Stimulated activated CD8-positive, alpha-beta memory T cell treated with anti-CD3 and anti-CD28 coated beads, Interleukin-4, amount 100 ng/mL, for 4 hours (primary cell): ENCODE data around the gene TLCD5.

ENCODE experiments used
- DNase-seq, 2 donors: peaks; one replicate each; pipeline ENCODE4 v3.0.0-alpha.2; 2020; ENCODE audit warnings: low read depth in 2 of 2, low spot score in 1 of 2

Gene TLCD5

DNA sequence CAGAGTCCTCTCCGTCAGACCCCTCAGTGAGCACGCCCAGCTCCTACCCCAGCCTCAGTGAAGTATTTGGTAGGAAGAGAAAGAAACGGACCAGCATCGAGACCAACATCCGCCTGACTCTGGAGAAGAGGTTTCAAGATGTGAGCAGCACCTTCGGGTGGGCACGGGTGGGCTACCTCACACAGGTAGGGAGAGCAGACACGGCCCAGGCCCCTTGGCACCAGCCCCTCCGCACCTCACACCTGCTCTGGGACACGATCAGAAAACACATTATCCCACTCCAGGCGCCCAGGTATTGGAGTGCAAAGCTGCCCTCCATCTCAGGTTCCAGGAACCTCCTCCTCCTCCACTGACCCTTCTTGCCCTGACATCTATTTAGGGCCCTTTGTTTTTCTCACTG lies 17.6 kb upstream of the TLCD5 start:
- DNase-seq = no peak

DNA sequence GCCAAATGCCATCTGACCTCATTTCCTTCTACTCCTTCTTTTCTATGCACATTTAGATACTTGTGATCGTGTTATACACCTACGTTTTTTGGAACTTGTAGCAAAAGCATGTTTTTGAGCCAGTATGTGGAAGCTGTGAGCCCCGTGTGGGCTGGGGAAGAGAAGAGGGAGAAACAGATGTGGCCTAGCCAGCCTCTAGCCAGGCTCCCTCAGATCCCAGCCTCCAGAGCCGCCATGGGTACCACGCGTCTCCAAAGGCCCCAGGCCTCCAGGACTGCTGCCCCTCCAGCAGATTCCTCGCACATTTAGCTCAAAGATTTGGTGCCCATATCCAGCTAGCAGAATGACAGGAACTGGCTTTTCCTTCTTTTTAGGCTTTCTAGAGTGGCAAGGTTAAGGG lies 17.0 kb upstream of the TLCD5 start:
- no peak for DNase-seq

DNA sequence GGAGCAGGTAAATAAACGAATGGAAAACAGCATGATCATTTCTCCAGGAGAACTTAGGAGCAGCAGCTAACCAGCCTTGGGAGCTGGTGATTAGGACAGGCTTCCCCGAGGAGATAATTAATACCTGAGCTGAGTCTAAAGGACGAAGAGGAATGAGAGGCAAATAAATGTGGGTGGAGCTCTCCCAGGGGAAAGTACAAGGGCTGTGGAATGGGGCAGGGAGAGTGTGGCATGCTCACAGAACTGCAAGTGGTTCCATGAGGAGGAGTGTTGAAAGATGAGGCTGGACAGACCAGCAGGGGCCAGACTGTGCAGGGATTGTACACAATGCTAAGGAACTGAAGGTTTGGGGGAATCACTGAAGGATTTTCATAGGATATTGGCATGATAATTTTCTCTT lies 14.2 kb upstream of the TLCD5 start:
- DNase-seq = no peak

DNA sequence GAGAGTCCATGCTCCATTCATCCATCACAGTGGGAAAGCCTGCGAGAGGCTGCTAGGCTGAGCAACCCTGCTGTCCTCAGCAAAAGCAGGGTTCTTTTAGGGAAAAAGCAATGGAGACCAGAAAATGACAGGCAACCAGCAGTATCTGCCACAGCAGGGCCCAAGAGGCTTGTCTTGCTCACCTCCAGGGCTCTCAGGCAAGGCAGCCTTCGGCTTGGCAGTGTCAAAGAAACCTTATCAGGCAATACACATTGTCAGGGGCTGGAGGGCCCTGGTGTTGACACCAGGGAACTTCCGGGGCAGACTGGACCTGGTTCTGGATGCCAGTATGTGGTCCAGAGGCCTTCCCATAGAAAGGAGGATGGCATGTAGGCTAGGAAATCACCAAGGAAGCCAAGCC lies 10.2 kb upstream of the TLCD5 start:
- DNase-seq = no peak

DNA sequence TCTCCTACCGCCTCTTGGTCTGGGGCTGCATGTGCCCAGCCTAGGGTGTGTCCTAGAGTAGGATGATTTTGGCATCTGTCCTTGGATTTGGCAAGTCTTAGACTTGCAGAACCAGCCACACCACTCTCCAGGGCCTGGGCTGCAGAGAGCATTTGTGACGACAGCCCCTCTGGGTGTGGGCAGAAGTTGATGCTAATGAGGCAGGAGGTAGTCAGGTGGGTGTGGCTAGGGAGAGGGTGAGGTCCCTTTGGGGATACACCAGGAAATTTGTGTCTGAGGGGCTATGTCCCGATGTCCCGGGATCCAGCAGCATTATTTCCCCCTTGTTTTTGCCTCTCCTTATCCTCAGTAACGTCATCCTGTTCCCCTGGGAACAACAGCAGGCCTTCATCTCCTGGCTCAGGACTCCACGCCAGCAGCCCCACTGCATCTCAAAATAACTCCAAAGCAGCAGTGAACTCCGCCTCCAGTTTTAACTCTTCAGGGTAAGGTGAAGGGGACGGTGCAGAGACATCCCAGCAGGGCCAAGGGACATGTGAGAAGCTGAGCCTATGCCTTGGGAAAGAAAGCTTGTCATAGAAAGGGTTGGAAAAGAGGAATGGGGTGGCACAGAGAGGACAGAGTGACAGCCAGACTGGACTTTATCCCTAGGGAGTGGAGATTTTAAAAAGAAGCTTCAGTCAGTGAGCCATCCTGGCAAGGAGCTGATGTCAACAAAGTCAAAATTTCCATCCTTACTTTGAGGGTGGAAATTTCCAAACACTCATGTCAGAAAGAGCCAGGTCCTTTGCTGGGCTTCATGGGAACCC lies 8.0 kb upstream of the TLCD5 start:
- DNase-seq = no peak

DNA sequence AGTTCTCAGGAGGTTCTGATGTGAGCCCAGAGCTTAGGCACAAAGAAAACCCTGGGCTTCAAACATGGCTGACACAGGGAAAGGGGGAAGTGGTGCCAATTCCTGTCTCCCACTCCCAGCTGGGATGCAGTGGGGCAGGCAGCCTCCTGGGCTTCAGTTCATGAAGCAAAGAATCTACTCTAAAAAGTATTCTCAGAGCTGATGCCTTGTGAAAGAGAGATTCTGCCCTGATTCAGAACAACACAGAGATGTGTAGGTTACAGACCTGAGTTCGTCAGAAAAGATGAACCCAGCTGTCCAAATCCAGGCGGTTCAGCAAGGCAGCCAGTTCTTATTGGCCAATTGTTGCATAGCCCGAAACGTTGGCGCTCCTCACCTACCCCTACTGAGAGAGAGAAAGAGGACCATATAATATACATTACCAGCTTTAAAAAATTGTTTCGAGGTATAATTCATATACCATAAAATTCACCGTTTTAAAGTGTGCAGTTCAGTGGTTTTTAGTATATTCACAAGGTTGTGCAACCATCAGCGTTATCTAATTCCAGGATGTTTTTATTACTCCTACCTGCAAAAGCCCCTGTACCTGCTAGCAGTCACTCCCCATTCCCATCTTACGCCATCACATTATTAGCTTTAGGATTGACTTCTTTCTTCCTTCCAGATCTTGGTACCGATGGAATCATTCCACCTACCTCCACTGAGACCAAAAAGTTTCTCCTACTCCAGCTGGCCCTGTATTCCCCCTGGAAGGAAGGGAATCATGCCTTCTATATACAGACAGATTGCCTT lies 7.2 kb upstream of the TLCD5 start:
- no peak for DNase-seq

DNA sequence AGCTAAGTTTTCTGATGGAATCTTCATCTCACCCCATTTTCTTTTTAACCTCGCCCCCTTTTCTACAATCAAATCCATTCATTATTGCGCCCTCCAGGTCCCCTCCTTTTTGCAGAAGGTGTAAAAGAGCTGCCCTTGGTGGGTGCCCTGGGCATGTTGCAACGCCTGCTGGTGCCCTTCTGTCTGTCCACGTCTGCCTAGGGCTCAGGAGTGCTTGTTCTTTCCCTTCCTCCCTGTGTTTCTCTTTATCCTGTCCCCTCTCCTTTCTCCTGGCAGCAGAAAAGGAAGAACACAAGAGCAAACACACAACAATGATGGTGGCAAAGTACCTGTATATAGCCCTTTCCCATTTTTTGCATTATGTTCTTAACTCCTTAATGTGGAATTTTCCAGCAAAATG lies 6.2 kb upstream of the TLCD5 start:
- DNase-seq = no peak

DNA sequence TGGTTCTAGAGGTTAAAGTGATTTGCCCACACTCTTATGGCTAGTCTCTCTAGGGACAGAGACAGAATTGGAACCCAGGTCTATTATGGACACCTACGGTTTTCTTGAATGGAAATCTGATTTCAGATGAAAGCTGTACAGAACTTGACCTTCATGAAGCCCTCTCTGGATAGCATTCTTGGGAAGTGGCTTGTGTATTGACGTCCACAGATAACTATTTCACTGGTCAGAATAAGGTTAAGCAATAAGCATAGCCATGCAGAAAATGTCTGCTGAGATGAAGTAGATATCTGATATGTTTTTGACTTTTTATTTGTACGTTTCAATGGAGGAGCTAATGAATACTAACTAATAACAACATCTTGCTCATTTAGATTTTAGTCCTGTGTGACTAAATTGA lies 1.1 kb downstream of the TLCD5 start:
- DNase-seq = no peak

DNA sequence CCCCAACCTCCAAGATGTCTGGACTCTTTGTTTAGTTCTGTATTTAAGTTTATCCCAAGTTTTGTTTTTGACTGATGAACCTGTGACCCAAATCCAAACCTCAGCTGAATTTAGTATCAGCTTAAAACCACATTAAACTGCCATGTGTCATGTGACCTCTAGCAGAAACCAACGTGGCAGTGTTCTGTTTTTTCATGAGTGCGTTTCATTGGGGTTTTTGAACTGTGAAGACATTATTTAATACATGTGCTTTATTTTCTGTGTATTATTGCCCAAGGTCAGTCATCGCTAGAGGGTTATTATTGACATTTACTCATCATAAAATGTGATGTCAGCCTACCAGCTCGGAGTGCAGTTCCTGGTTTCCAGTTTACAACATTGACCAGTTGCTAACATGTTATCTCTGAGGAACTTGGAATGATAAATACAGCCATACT lies 1.8 kb downstream of the TLCD5 start:
- no peak for DNase-seq

DNA sequence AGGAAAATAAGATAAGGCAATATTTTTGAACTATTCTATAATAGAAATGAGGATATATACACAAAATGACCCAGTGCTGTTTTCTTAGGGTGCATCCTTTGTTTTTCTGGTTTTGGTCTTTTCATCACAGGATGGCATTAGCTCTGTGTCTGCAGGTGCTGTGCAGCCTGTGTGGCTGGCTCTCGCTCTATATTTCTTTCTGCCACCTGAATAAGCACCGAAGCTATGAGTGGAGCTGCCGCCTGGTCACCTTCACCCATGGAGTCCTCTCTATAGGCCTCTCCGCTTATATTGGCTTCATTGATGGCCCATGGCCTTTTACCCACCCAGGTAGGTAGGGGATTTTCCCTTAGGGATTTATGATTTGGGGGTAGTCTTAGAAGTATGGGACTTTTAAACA lies 2.2 kb downstream of the TLCD5 start:
- no peak for DNase-seq

DNA sequence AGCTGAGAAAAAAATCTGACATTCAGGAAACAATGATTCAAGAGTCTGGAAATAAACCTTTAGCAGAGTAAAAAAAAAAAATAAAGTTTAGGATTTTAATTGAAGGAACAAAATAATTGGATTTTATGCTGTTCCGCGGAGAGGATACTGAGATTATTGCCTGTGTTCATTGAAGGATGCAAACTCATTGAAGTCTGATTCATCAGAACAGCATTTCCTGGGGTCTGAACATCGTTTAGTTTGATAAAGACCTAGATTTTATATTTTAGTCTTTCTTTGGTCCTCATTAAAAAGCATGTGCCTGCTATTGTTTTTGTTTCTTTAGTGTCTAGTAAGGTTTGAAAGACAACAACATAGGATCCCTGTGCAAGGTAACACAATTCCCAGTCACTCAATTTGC lies 4.5 kb downstream of the TLCD5 start:
- DNase-seq = no peak

DNA sequence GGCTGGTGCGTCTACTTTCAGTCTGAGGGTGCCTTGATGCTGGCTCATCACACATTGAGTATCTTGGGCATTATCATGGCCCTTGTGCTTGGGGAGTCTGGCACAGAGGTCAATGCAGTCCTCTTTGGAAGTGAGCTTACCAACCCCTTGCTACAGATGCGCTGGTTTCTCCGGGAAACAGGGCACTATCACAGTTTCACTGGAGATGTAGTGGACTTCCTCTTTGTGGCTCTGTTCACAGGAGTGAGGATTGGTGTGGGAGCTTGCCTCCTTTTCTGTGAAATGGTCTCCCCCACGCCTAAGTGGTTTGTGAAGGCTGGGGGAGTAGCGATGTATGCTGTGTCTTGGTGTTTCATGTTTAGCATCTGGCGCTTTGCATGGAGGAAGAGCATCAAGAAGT lies 4.9 kb downstream of the TLCD5 start:
- no peak for DNase-seq

DNA sequence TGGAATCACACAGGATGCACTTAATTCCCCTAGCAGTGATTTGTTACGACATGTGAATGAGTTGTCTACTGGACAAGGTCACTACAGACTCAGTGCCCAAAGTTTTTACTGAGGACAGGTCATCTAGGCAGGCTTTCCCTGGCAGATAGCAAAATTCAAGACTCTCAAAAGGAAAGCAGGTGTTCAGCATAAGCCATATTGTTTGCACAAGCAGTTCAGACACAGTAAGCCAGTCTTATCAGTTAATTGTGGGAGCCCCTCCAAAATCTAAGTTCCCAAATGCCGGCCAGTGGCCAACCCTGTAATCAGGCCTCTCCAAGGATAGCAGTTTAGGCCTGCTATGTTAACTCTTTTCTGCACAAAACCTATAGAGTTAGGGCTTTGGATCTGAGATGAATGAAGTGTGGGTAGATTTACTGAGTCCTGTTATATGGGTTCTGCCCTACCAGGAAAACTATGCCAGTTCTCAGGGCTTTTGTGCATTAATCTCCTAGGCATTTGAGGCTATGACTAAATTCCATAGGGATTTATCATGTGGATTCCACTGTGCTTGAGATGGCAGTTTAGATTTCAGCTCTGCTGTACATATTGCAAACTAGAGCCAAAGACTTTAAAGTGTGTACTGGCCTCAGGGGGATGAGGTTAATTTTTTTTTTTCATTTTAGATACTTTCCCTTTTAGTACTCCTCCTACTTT lies 6.3 kb downstream of the TLCD5 start:
- no peak for DNase-seq

DNA sequence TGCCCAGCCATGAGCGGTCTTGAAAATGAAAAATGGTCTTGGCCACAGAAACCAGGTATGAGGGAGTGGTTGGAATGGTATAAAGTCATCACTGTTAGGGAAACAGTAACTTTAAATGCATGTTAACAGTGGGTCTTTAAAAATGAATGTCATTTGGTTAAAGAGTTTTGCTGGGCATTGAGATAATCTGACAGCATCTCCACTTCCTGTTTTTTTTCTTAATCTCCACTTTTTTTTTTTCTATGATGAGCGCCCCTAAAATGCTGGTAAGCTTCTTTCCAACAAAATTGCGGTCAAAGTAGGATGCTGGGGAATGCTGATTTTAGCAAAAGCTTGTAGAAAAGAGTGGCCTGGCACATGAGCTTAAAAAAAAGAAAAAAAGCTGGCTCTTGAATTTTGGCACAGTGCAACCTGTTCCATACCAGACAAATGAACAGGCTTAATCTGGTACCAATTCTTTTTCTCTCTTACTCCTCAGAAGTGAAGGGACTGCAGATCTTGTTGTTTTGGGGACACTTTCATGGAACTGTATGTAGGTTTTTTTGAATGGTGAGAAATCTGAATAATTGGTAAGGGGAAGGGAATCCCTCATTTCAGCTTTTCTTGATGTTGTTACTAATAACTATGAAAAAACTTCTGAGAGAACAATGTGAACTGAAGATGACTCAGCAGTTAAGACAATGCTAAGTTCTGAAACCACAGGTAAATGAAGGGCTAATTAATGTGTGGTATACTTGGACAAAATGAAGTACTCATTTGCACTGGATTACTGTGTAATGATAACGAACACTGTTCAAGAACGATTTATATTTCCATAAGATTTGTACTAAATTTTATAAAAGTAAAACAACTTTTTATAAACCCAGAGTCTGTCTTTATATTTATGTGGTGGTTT lies 8.0 kb downstream of the TLCD5 start:
- DNase-seq = no peak

DNA sequence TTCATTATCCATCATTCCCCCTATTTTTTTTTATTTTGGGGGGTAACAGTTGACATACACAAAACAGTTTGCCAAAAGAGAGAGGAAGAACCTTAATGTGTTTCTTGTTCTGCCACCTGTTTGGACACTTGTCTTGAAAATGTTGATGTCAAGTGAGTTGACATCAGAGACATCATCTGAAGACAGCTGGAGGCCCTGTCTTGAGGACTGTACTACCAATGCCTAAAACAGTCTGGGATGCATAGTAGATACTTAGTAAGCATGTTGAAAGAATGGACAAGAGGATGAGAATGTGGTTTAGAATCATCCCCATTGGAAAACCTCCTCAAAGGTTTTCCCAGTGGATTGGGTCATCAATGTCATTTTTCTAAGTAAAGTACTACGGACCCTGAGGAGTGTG lies 8.7 kb downstream of the TLCD5 start:
- DNase-seq = no peak

DNA sequence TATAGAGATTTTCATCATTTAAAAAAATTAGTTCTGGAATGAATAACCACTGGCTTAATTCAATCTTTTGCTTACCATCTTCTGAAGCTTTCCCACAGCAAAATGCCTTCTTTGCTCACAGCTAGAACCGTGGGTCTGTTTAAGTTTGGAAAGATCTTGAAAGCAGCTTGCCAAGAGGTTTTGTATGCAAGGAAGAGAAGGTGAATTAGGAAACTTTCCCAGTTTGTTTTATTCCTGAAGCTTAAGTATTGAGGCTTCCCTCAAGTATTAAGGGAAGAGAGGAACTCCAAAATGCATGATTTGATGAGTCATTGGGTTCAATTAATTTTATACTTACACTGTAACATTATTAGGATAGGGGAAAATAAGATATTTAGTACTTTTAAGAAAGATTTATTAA lies 9.2 kb downstream of the TLCD5 start:
- no peak for DNase-seq

DNA sequence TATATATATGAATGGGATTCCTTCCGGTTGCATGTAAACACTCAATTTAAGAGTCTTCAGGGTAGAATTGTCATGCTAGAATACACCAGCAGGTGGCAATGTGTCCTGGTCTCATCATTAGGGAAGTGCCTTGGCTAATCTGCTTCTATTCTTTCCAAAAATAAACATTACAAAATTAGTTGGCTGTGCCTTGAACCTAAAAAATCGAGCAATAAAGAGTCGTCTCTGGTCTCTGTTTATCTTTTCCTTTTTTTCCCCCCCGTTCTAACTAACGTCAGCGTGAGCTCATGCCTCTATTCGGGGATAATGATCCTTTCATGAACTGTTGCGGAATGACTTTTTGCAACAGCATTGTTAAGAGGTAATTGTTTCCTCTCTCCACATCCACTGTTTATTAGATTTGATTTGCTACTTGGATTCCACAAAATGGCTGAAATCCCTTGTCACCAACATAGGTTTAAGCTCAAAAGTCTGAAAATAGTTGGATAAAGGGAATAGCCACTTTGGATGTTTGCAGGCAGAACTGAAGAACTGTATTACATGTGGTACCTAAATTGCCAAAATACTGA lies 9.9 kb downstream of the TLCD5 start:
- peak; percentile 11 to 31 for DNase-seq

DNA sequence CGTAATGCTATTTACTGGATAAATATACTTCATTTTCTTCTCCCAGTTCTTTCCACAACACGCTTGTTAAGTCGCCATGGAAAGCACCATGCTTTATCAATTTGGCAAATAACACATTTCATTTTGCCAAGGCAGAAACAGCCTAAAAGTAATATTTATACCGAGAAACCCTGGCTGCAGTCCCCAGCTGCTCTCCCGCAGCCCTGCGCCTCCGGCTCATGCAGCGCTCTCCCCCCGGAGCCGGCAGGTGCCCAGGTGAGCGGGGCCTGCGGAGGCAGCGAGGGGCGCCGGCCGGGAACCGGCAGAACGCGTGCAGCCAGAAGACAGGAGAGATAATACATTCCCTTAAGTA lies 10.4 kb downstream of the TLCD5 start:
- no peak for DNase-seq

DNA sequence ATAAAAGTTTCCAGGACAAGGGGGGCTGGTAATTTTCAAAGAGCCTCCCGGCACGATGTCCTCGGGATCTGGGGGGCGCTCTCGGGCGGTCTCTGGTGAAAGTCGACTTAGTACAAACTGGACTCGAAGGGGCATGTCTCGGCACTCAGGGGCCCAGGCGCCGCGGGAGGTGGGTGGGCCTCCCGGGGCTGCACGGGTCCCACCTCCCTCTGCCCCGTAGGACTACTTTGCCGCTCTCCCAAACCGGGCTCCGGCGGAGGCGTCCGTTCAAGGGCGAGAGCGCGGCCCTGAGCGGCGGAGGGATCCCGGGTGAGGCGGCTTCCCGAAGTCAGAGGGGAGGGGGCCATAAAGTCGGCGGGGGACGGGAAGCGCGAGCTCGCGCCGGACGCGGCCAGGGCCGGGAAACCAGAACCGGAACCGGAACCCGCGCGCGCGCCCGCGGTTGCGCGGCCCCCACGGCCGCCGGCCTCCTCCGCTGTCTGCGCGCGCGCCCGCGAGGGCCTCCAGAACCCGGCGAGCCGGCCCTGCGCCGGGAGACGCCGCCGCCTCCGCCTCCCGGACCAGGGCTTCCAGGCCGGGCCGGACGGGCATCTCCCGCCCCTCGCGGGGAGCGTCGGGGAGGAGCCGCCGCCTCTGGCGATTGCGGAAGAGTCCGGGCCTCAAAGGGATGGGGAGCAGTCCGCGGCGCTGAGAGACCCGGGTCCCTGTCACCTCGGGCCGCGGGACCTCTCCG lies 11.0 kb downstream of the TLCD5 start, which contains the start of gene ARHGEF12:
Gene ARHGEF12 (plus strand): TSS at position 506 of the 733 bp plus-strand sequence. CDS start 831 bp downstream, outside the sequence.
- peak; percentile 36 to 66 for DNase-seq
